Measurements from ENCODE around the gene LILRB5.

GRCh38 chr19:54275951-54276350 lies 18.9 kb upstream of the LILRB5 start:
- TF ChIP-seq CTCF (conservative IDR thresholded peaks at IDR 0.05; ENCODE audit: low read depth, low read length) (no peak), POLR2A (IDR thresholded peaks at IDR 0.05; ENCODE audit: low read depth, low read length) (no peak), CEBPB (IDR thresholded peaks at IDR 0.05; ENCODE audit: low read depth, low read length) (no peak)
